Psoas muscle (tissue), 8 donors: Measurements from ENCODE around the gene ANO3. TPM values are rescaled to one million over a fixed set of nuclear protein-coding genes. Genes with fewer than 3 reads are reported as not detected.

Source experiments
- ATAC-seq, 4 donors: fragments of 200-7000 bp; cut with Tn5 transposase; one replicate each; pipeline ENCODE4 v1.9.1; 2020; ENCODE audit warnings: moderate library complexity in 3 of 4, mild to moderate bottlenecking in 2 of 4
- DNase-seq, 2 donors: peaks; one replicate each; pipeline ENCODE4 v3.0.0-alpha.2; 2020
- H3K27ac ChIP-seq: fragments of 200-600 bp; one replicate; pipeline ENCODE4 v1.8.0; 2022
- H3K27me3 ChIP-seq, 3 donors: fragments of 200-600 bp in 1 of 3; one replicate each; pipeline versions ENCODE4 v1.6.1 to v1.8.0; 2013 to 2022; ENCODE audit warnings: low read length in 2 of 3, mild to moderate bottlenecking in 2 of 3, moderate library complexity in 1 of 3; ENCODE audit not compliant: insufficient read depth in 3 of 3
- H3K36me3 ChIP-seq, 2 donors: fragments of 200-600 bp in 1 of 2; one replicate each; pipeline versions ENCODE4 v1.6.1 to v1.8.0; 2013 to 2022; ENCODE audit warnings: low read depth in 1 of 2, mild to moderate bottlenecking in 1 of 2, moderate library complexity in 1 of 2; ENCODE audit not compliant: insufficient read depth in 1 of 2
- H3K4me1 ChIP-seq: fragments of 200-600 bp; one replicate; pipeline ENCODE4 v1.8.0; 2022
- H3K4me3 ChIP-seq: fragments of 200-600 bp; one replicate; pipeline ENCODE4 v1.8.0; 2022; ENCODE audit warnings: mild to moderate bottlenecking
- H3K9me3 ChIP-seq: fragments of 200-600 bp; one replicate; pipeline ENCODE4 v1.8.0; 2022
- CTCF ChIP-seq: fragments of 200-600 bp; IDR thresholded peaks from one replicate; pipeline ENCODE4 v1.8.0; 2022; ENCODE audit warnings: antibody characterized with exemption
- WGBS, 3 donors: extraction: QIAGEN DNeasy Blood & Tissue Kit; methylation state at CpG; one replicate each; pipeline versions ENCODE4 v1.1.6 to v1.1.7; 2013; 5-methylcytosine and 5-hydroxymethylcytosine counted together
- intact Hi-C, 2 donors: fragments of 100-400 bp; cut with DNase I; formaldehyde crosslinking; loops; one replicate each; pipeline versions ENCODE4 v1.11.0 to v1.14.2; 2022
- polyA plus RNA-seq, 3 donors: library from polyadenylated mRNA; stranded (reverse); fragments of 200-250 nt; gene quantifications; one replicate each; pipeline ENCODE4 v1.2.3, GENCODE V29; 2013
- total RNA-seq, 4 donors: library from RNA; stranded (reverse); fragmentation: NEBNext Ultra II Directional in 2 of 4; extraction: Animal tissue kit (Norgen Biotek cat#: 25700) in 2 of 4; gene quantifications; one replicate each; pipeline versions ENCODE4 v1.2.1 to v1.2.4, GENCODE V29; 2021 to 2023
- donor health status: healthy with polysubstance abuse.
- donor health status: DM: no; HTN: no; CAD: no; lungs with moderate emphysema.
- donor health status: Bipolar disorder and iron deficiency.
- donor health status: healthy.
- donor health status: DM: yes; HTN: yes; CAD: no.
- donor health status: DM: no; HTN: no; CAD: no.
- donor health status: DM: no; HTN: no; CAD: no.
- donor health status: DM: yes; HTN: yes; CAD: no.

ANO3 gene
- total and polyA plus RNA-seq, 7 donors: 0.01 TPM; not detected in 6

- intact Hi-C loops: no loop called here
- no peaks in the 10 kb centered on the region for H3K9me3 ChIP-seq
- TF ChIP-seq CTCF: no peak
- no peaks in the 10 kb centered on the region for H3K36me3 ChIP-seq
- H3K27me3 ChIP-seq: no peaks in the 10 kb centered on the region
- H3K27ac ChIP-seq: no peak overlapping the region
- WGBS, 3 donors: 50 to 64% (median 59%) methylated on average over 2 of the region's 2 CpGs
- H3K4me1 ChIP-seq: no peaks in the 10 kb centered on the region
- DNase-seq (no peak), ATAC-seq (no peak)
- H3K4me3 ChIP-seq: no peak overlapping the region
Observed at GRCh38 chr11:26344647-26345046, 12.7 kb downstream of the ANO3 start.

GRCh38 chr11:26348776-26349175 lies 16.8 kb downstream of the ANO3 start:
- DNase-seq: no peak
- ATAC-seq: no peak
- H3K36me3 ChIP-seq: no peaks in the 10 kb centered on the region
- no peaks in the 10 kb centered on the region for H3K27me3 ChIP-seq
- WGBS, 3 donors: 82 to 85% (median 85%) methylated on average over 5 of the region's 5 CpGs
- no peak overlapping the region for H3K27ac ChIP-seq
- intact Hi-C loops: no loop called here
- no peak for TF ChIP-seq CTCF
- H3K4me1 ChIP-seq: no peaks in the 10 kb centered on the region
- no peak overlapping the region for H3K4me3 ChIP-seq
- no peaks in the 10 kb centered on the region for H3K9me3 ChIP-seq

GRCh38 chr11:26350002-26350401 lies 18.1 kb downstream of the ANO3 start:
- no peak for DNase-seq
- H3K4me3 ChIP-seq: no peak overlapping the region
- no peaks in the 10 kb centered on the region for H3K9me3 ChIP-seq
- no peaks in the 10 kb centered on the region for H3K36me3 ChIP-seq
- ATAC-seq: no peak
- no peaks in the 10 kb centered on the region for H3K4me1 ChIP-seq
- no peak overlapping the region for H3K27ac ChIP-seq
- intact Hi-C loops: no loop called here
- no peak for TF ChIP-seq CTCF
- 75 to 81% (median 75%) methylated on average over 7 of the region's 7 CpGs for WGBS, 3 donors
- no peaks in the 10 kb centered on the region for H3K27me3 ChIP-seq

- 72 to 74% (median 73%) methylated on average over 5 of the region's 5 CpGs for WGBS, 3 donors
- H3K9me3 ChIP-seq: no peaks in the 10 kb centered on the region
- ATAC-seq: no peak
- H3K4me3 ChIP-seq: no peak overlapping the region
- no peak for TF ChIP-seq CTCF
- no peaks in the 10 kb centered on the region for H3K36me3 ChIP-seq
- H3K27ac ChIP-seq: no peak overlapping the region
- H3K4me1 ChIP-seq: no peaks in the 10 kb centered on the region
- intact Hi-C loops: no loop called here
- H3K27me3 ChIP-seq: no peaks in the 10 kb centered on the region
- no peak for DNase-seq
Observed at GRCh38 chr11:26353010-26353409, 21.1 kb downstream of the ANO3 start.

GRCh38 chr11:26359055-26359454 lies 27.1 kb downstream of the ANO3 start:
- no peak overlapping the region for H3K27ac ChIP-seq
- ATAC-seq (no peak), DNase-seq (no peak)
- no peak overlapping the region for H3K4me3 ChIP-seq
- no peaks in the 10 kb centered on the region for H3K36me3 ChIP-seq
- no peaks in the 10 kb centered on the region for H3K4me1 ChIP-seq
- H3K27me3 ChIP-seq: no peaks in the 10 kb centered on the region
- no peaks in the 10 kb centered on the region for H3K9me3 ChIP-seq
- no peak for TF ChIP-seq CTCF
- intact Hi-C loops: no loop called here
